HG02798 (cell line): Measurements from ENCODE around the gene GTF3A.

Experiments used
- ATAC-seq: cut with Tn5 transposase; IDR thresholded peaks from one replicate; pipeline ENCODE4 v1.9.1; 2021; ENCODE audit warnings: mild to moderate bottlenecking; ENCODE audit not compliant: unreplicated experiment, poor library complexity

The GTF3A gene

DNA sequence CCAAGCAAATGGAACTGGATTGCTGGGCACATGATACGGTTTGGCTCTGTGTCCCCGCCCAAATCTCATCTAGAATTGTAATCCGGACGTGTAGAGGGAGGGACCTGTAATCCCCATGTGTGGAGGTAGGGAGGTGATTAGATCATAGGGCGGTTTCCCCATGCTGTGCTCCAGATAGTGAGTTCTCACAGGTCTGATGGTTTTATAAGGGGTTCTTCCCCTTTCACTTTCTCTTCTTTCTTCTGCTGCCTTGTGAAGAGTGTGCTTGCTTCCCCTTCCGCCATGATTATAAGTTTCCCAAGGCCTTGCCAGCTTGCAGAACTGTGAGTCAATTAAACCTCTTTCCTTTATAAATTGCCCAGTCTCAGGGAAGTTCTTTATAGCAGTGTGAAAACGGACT is 58.6 kb downstream of the GTF3A start:
- ATAC-seq: peak; percentile 91

DNA sequence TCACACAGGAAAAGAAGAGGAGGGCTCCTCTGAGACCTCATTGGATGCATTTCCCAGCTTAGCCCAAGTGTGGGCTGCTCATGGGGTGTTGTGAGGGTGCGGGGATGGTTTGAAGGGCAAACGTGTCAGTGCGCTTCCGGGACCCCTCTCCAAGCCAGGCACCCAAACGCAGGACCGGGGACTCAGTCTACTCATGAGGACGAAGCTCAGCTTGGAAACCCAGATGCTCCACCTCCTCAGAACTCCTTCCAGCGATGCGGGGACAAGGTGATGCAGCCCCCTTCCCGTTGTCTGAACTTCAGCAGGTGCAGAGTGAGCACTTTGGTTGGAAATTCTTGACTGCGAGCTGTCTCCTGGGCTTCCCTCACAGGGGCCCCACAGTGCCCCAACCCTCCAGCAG is 59.0 kb downstream of the GTF3A start:
- no peak for ATAC-seq
